Measurements from ENCODE around the gene APBB3. TPM values are rescaled to one million over a fixed set of nuclear protein-coding genes. Genes with fewer than 3 reads are reported as not detected.

APBB3 gene
- total and polyA plus RNA-seq, 9 of the 15 experiments (the other 6 are each of a cell fraction or from before 2014, with no cell fraction given), result 0.17 to 24.3 (median 9.5) TPM

DNA sequence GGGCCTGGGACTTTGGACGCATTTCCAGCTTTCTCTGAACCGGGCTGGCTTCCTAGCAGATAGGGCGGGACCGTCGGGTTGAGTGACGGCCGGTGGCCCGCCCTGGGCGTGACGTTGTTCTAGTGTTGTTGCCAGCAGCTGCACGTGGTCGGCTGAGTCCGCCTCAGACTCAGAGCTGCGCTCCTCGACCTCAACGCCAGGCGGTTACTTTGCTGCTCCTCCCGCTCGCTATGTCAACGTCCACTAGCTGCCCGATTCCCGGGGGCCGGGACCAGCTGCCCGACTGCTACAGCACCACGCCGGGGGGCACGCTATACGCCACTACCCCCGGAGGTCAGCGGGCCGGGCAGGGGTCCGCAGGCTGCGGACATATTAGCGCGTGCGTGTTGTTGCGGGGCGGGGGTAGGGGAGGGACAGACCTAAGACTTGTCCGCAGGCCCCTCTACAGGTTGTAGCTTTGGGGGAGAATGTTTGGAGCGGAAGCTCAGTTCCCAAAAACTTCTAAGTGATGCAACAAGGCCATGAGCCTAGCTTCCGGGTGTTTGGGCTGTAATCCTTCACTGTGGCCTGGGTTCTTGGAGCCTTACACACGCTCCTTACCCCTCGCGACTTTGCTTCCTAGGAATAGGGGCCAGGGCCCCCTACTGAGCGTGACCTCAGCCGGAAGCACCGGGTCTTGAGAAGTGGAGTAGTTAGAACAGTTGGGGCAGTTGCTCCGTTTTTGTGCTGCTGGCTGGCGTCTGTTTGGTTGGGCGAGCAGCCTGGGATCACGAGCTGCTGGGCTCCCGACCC lies 16.7 kb downstream of the APBB3 start, which contains the start of gene EIF4EBP3 (continued):
- TF ChIP-seq ZC3H11A (IDR thresholded peaks at IDR 0.05; ENCODE audit: low read depth, low read length) (no peak), E2F3 (CRISPR knock-in tag; IDR thresholded peaks at IDR 0.05) (no peak), CBFA2T3 (IDR thresholded peaks at IDR 0.05) (no peak), ARID2 (IDR thresholded peaks at IDR 0.05) (no peak), SP1 (CRISPR knock-in tag; IDR thresholded peaks at IDR 0.05) (peak; percentile 94), SNAPC5 (CRISPR knock-in tag; IDR thresholded peaks at IDR 0.05) (no peak), THRAP3 (IDR thresholded peaks at IDR 0.05; ENCODE audit: borderline replicate concordance) (peak; percentile 61; the same call in 1 of the 2 replicates), TAL1 (IDR thresholded peaks at IDR 0.05) (no peak), CXXC5 (CRISPR knock-in tag; IDR thresholded peaks at IDR 0.05) (peak; percentile 72), ZNF277 (CRISPR knock-in tag; IDR thresholded peaks at IDR 0.05; ENCODE audit: borderline replicate concordance) (no peak), ZNF253 (CRISPR knock-in tag; conservative IDR thresholded peaks at IDR 0.05) (no peak), CHAMP1 (IDR thresholded peaks at IDR 0.05) (no peak), ZNF174 (CRISPR knock-in tag; IDR thresholded peaks at IDR 0.05) (no peak), STAT5A (IDR thresholded peaks at IDR 0.05; ENCODE audit: borderline replicate concordance, low read length) (no peak), CTCFL (IDR thresholded peaks at IDR 0.05; ENCODE audit: borderline replicate concordance, insufficient read depth, low read depth, low read length, poor library complexity, severe bottlenecking) (no peak), HMGN3 (IDR thresholded peaks at IDR 0.05; ENCODE audit: borderline replicate concordance, extremely low read depth, insufficient read length, low read depth, low read length) (peak; percentile 57), CHCHD3 (CRISPR knock-in tag; IDR thresholded peaks at IDR 0.05) (no peak), NFATC3 (IDR thresholded peaks at IDR 0.05) (no peak), DDX20 (tag; IDR thresholded peaks at IDR 0.05; ENCODE audit: low read depth) (no peak)
- TF ChIP-seq, protein P1, sequence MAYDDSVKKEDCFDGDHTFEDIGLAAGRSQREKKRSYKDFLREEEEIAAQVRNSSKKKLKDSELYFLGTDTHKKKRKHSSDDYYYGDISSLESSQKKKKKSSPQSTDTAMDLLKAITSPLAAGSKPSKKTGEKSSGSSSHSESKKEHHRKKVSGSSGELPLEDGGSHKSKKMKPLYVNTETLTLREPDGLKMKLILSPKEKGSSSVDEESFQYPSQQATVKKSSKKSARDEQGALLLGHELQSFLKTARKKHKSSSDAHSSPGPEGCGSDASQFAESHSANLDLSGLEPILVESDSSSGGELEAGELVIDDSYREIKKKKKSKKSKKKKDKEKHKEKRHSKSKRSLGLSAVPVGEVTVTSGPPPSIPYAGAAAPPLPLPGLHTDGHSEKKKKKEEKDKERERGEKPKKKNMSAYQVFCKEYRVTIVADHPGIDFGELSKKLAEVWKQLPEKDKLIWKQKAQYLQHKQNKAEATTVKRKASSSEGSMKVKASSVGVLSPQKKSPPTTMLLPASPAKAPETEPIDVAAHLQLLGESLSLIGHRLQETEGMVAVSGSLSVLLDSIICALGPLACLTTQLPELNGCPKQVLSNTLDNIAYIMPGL (CRISPR knock-in tag; IDR thresholded peaks at IDR 0.05), result no peak

All from K562 (cell line).